HG02678 (cell line): ENCODE data around the gene HECW1.
"Not testable (repeated sequence)": the region's sequence is repeated elsewhere in the genome, so short reads cannot be mapped to it uniquely, and the experiment has no call there.

ENCODE experiments used
- ATAC-seq: cut with Tn5 transposase; IDR thresholded peaks from one replicate; pipeline ENCODE4 v1.9.1; 2021; ENCODE audit warnings: mild to moderate bottlenecking, moderate library complexity; ENCODE audit not compliant: unreplicated experiment

Gene HECW1

GRCh38 chr7:43201912-43202311, 89.5 kb downstream of the HECW1 start:
- no peak for ATAC-seq

GRCh38 chr7:43204081-43204480, 91.6 kb downstream of the HECW1 start:
- no peak for ATAC-seq

GRCh38 chr7:43205171-43205795, 92.8 kb downstream of the HECW1 start:
- no peak for ATAC-seq

GRCh38 chr7:43208242-43208641, 95.8 kb downstream of the HECW1 start:
- ATAC-seq = no peak

DNA sequence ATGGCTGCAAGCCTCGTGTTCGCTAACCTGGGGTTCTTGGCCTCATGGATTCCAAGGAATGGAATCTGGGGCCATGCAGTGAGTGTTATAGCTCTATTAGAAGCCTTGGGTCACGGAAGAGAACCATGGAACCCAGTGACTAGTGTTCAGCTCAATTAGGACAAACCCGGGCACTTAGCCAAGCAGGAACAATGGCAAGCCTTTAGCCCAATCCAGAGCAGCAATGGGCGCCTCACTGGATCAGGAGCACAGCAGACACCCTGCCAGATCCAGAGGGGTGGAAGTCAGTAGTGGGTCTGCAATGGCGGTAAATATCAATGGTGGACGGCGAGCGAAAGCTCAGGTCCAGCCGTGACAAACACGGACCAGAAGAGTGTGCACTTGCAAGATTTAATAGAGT, 98.1 kb downstream of the HECW1 start:
- ATAC-seq = not testable (repeated sequence)

- ATAC-seq = no peak
Observed at GRCh38 chr7:43211286-43211685, 98.8 kb downstream of the HECW1 start.

DNA sequence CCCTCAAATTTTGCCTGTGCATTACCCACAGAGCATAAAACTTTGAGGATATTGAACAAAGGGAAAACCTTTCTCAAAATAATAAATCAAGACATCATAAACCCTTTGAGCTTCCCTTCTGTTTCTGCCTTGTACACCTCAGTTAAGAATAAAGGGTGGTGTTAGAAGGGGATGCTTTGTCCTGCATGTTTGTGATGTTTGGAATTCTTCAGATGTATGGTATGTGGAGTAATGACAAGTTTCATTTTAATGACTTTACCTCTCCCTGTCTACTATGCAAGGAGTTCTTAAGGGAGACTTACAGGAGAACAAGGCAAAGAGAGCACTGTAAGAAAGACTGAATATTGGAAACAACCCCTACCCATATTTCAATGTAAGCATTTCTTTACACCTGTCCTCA, 99.2 kb downstream of the HECW1 start:
- no peak for ATAC-seq

GRCh38 chr7:43212921-43213320, 100.5 kb downstream of the HECW1 start:
- no peak for ATAC-seq

GRCh38 chr7:43215061-43215460, 102.6 kb downstream of the HECW1 start:
- no peak for ATAC-seq

- ATAC-seq = no peak
Observed at GRCh38 chr7:43217055-43217454, 104.6 kb downstream of the HECW1 start.

DNA sequence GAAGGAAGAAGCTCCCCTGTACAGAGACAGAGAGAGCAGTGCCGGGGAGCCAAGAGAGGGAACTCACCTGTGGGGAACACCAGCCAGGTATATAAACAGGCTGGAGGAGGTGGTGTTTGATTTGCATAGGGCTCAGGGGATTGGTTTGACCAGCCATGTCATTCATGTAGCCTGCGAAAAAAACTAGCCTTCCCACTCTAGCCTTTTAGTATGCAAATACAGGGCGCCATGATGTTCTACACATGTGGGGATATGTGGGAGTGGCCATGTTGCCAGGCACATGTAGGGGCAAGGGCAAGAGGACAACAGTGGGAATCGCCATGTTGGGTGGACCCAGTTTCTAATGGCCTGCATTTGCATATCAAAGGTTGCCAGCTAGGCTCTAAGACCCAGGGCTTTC, 106.5 kb downstream of the HECW1 start:
- not testable (repeated sequence) for ATAC-seq

DNA sequence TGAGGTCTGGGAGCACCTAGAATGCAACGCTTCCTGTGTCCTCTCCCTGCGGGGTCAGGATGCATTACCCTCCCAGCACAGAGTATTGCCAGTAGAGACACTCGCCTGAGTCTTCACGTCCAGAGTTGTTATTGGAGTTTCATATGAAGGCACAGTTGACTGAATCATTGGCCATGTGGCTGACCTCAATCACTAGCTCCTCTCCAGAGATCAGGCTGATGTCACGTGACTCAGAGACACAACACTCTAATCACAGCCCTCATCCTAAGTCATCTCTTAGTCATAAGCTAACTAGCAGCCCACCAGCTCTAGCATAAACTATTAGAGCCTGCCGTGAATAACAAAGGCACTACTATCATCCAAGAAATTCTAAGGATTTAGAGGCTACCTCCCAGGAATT, 107.8 kb downstream of the HECW1 start:
- ATAC-seq = no peak

DNA sequence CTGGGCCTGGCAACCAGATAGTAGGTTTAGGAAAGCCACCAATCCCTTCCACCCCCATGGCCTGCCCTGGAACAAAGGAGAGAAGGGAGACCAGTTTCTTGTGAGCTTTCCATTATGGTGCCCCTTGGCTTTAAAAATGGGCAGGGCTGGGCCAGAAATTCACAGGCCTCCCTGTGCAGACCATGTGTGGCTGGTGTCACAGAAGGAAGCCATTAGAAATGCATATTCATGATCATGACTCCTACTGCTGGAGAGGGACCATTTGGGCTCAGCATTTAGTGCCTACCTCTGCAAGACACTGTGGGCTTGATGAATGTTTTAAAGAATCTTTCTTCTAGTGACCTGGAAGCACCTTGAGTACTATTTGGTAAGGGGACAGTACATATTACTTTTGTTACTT, 108.3 kb downstream of the HECW1 start:
- ATAC-seq = no peak

- ATAC-seq = no peak
Observed at GRCh38 chr7:43229801-43230200, 117.4 kb downstream of the HECW1 start.

- ATAC-seq = no peak
Observed at GRCh38 chr7:43232366-43232765, 119.9 kb downstream of the HECW1 start.

- ATAC-seq = no peak
Observed at GRCh38 chr7:43234073-43234472, 121.6 kb downstream of the HECW1 start.

DNA sequence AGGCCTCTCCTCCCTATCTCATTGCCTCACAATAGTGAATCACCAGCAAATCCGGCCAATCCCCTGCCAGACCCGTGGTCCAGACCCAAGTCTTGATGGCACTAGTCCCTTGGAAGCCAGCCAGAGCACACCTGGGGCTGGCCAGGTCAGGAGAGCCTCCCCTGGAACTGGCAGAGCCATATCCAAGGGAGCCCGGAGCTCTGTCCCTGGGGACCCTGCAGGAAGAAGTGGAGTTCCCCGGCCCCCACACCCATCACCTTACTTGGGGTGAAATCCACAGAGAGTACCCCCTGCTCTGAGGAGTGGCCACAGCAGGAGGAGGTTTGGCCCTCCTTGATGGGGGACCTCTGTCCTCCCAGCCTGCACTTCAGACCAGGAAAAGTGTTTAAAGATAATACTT, 122.5 kb downstream of the HECW1 start:
- ATAC-seq = no peak

GRCh38 chr7:43240565-43240964, 128.1 kb downstream of the HECW1 start:
- ATAC-seq = no peak

GRCh38 chr7:43242628-43243255, 130.3 kb downstream of the HECW1 start:
- no peak for ATAC-seq

GRCh38 chr7:43244232-43244631, 131.8 kb downstream of the HECW1 start:
- no peak for ATAC-seq

DNA sequence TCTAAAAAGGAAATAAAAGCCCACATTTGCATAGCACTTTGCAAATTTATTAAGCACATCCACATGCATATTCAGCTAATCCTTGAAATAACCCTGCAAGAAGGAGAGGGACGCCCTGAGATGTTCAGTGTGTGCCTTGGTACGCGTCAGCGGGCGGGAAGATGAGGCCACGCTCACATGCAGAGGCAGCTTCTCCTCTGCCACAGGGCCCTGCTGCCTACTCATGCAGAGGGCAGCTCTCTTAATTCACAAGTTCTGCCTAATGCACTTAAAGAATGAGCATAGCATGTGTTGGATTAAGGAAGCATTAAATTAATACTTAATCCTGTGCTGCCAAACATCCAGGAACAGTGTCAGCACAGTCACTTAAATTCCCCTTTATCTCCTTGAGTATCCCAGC, 132.3 kb downstream of the HECW1 start:
- no peak for ATAC-seq

DNA sequence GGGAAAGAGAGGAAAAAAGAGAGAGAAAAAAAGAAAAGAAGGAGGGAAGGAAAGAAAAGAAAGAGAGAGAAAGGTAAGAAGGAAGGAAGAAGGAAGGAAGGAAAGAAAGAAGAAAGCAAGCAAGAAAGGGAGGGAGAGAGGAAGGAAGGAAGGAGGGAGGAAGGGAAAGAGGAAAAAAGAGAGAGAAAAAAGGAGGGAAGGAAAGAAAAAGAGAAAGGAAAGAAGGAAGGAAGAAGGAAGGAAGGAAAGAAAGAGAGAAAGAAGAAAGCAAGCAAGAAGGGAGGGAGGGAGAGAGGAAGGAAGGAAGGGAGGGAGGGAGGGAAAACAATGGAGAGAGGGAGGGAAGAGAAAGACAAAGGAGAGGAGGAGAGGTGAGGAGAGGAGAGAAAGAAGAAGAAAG, 135.3 kb downstream of the HECW1 start:
- ATAC-seq = no peak

GRCh38 chr7:43248553-43248952, 136.1 kb downstream of the HECW1 start:
- ATAC-seq = no peak
